ENCODE data around the gene NPM1.

DNA sequence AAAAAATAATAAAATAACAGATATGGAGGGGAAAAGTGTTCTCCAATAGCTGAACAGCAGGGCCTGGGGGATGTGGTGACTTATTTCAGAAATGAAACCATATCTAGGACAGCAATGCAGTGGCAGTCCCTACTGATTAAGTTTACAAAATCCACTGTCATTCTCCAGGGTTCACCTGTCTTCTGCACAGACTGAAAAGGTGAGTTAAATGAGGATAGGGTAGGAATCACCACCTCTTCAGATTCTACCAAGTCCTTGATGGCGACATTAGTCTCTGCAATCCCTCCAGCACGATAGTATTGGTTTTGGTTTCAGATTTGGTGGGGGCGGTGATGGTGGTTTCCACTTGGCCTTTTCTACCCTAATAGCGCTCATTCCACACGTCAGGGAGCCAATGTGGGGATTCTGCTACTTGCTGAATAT, 32.3 kb upstream of the NPM1 start:
- TF ChIP-seq, protein P1, sequence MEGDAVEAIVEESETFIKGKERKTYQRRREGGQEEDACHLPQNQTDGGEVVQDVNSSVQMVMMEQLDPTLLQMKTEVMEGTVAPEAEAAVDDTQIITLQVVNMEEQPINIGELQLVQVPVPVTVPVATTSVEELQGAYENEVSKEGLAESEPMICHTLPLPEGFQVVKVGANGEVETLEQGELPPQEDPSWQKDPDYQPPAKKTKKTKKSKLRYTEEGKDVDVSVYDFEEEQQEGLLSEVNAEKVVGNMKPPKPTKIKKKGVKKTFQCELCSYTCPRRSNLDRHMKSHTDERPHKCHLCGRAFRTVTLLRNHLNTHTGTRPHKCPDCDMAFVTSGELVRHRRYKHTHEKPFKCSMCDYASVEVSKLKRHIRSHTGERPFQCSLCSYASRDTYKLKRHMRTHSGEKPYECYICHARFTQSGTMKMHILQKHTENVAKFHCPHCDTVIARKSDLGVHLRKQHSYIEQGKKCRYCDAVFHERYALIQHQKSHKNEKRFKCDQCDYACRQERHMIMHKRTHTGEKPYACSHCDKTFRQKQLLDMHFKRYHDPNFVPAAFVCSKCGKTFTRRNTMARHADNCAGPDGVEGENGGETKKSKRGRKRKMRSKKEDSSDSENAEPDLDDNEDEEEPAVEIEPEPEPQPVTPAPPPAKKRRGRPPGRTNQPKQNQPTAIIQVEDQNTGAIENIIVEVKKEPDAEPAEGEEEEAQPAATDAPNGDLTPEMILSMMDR (IDR thresholded peaks at IDR 0.05): no peak
- TF ChIP-seq EZH2 (IDR thresholded peaks at IDR 0.05; ENCODE audit: borderline replicate concordance, insufficient read depth, low read depth, low read length, poor library complexity, severe bottlenecking): no peak

All from B cell (primary cell).